ENCODE data around the gene ANKRD26.

- TF ChIP-seq CTCF (IDR thresholded peaks at IDR 0.05; ENCODE audit: extremely low read depth in 1 of 2, insufficient read depth in 1 of 2, low read depth in 1 of 2, low read length in 2 of 2) (no peak), POLR2AphosphoS5 (IDR thresholded peaks at IDR 0.05; ENCODE audit: insufficient read depth, low read depth, low read length) (no peak), POLR2A (IDR thresholded peaks at IDR 0.05; ENCODE audit: low read depth, low read length) (no peak)
Observed at GRCh38 chr10:26959841-26960240, 140.5 kb downstream of the ANKRD26 start.
